LNCAP (cell line): Measurements from ENCODE around the gene MAMLD1.

Experiments
- CTCF ChIP-seq: fragments of 450-650 bp; IDR thresholded peaks from 2 replicates; pipeline ENCODE4 v1.5.1; 2017; ENCODE audit warnings: mild to moderate bottlenecking

Gene MAMLD1

DNA sequence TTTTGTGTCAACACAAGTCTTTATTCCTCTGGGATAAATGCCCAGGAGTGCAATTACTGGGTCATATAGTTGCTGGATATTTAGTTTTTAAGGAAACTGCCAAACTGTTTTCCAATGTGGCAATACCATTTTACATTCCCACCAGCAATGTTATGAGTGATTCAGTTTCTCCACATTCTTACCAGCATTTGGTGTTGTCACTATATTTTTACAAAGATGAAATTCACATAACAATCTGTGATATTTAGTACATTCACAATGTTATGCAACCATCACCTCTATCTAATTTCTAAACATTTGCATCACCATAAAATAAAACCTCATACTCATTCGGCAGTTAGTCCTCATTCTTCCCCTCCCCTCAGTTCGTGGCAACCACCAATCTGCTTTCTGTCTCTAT lies 75.0 kb downstream of the MAMLD1 start:
- TF ChIP-seq CTCF = no peak

- TF ChIP-seq CTCF = no peak
Measured at GRCh38 chrX:150446151-150446550, 83.0 kb downstream of the MAMLD1 start.

DNA sequence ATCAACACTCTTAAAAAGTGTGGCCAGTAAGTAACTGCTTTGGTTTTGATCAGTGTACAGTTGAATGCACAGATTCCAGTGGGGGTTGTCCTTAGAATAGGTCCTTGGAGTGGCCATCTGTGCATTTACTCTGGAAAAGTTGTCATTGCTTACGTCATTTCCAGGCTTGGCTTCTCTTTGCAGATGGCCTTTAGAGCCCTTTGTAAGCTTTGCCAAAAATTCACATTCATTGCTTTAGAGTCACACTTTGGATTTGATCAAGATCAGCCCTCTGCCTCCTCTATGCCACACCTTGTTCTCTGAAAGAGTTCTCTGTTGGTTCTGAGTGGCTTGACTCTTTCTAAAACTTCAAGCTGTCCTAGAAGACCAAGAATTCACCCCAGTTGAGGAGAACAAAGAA lies 83.9 kb downstream of the MAMLD1 start:
- no peak for TF ChIP-seq CTCF

DNA sequence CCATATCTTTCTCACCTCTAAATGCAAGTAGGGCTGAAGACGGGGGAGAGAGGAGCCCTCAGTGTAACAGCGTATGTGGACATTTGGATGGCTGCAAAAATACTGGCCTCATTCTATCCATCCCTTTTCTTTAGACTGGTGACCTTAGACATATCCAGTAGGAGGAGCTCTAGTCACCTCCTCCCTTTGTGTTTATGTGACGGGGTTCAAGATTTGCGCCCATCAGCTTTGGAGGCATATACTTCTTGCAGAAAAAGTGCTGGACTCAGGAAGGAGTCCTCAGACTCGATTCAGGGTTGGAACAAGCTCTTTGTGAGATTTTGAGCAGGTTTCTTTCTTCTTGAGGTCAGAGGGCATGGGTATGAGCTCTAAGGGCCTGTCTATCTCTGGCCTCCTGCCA lies 86.2 kb downstream of the MAMLD1 start:
- no peak; the same call in 1 of the 2 replicates for TF ChIP-seq CTCF

- TF ChIP-seq CTCF = no peak
Measured at GRCh38 chrX:150450519-150451177, 87.5 kb downstream of the MAMLD1 start.

- no peak for TF ChIP-seq CTCF
Measured at GRCh38 chrX:150451953-150452352, 88.8 kb downstream of the MAMLD1 start.

DNA sequence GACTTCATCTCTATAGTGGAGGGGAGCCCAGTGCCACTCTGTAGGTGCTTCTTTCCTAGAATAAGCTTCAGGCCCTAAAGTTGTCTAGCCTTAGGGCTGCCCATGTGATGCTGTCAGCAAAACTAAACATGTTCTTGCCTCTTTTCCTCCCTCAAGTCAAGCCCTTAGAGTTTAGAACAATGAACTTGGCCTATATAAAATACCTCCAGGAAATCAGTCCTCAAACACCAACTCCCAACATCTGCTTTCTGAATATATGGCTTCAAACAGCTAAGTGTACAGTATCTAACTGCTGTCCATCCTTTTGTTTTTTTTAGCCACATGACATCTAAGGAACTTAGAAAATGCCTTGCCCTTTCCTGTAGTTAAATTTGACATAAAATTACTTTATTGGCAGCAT lies 91.0 kb downstream of the MAMLD1 start:
- no peak for TF ChIP-seq CTCF
